ENCODE results near the gene FBXO15.

GRCh38 chr18:74069178-74070050 lies 78.2 kb downstream of the FBXO15 start:
- TF ChIP-seq REST (IDR thresholded peaks at IDR 0.05): no peak
- TF ChIP-seq CTCF (IDR thresholded peaks at IDR 0.05; ENCODE audit: low read depth, low read length, missing input control): no peak
- no peak for TF ChIP-seq SP1 (IDR thresholded peaks at IDR 0.05)
- TF ChIP-seq EGR1 (IDR thresholded peaks at IDR 0.05; ENCODE audit: low read depth in 2 of 2): no peak
- no peak for TF ChIP-seq ATF3 (IDR thresholded peaks at IDR 0.05)

All from liver (tissue), 3 donors.